Left lung (tissue), 10 donors: ENCODE data around the gene ALG12. TPM values are rescaled to one million over a fixed set of nuclear protein-coding genes. Genes with fewer than 3 reads are reported as not detected.

ENCODE experiments used
- ATAC-seq: fragments of 200-7000 bp; cut with Tn5 transposase; one replicate; pipeline ENCODE4 v1.9.1; 2020; ENCODE audit warnings: moderate library complexity
- DNase-seq, 4 donors: peaks; one replicate each; pipeline ENCODE4 v3.0.0-alpha.2; 2013 to 2020
- H3K27ac ChIP-seq, 2 donors: fragments of 200-600 bp; sonication (generic) in 1 of 2; one replicate each; pipeline versions ENCODE4 v1.5.0 to v1.8.0; 2020 to 2021
- H3K27me3 ChIP-seq, 2 donors: fragments of 200-600 bp; sonication (generic) in 1 of 2; one replicate each; pipeline versions ENCODE4 v1.5.0 to v1.8.0; 2020 to 2021
- H3K36me3 ChIP-seq, 2 donors: fragments of 200-600 bp; sonication (generic) in 1 of 2; one replicate each; pipeline versions ENCODE4 v1.5.0 to v1.8.0; 2020 to 2021
- H3K4me1 ChIP-seq, 2 donors: fragments of 200-600 bp; one replicate each; pipeline ENCODE4 v1.8.0; 2021
- H3K4me3 ChIP-seq, 2 donors: fragments of 200-600 bp; sonication (generic) in 1 of 2; one replicate each; pipeline versions ENCODE4 v1.5.0 to v1.8.0; 2020 to 2021; ENCODE audit warnings: mild to moderate bottlenecking in 1 of 2
- H3K9me3 ChIP-seq, 2 donors: fragments of 200-600 bp; sonication (generic) in 1 of 2; one replicate each; pipeline versions ENCODE4 v1.5.0 to v1.8.0; 2020 to 2021
- CTCF ChIP-seq, 2 donors: fragments of 200-600 bp; sonication (generic) in 1 of 2; IDR thresholded peaks; one replicate each; pipeline versions ENCODE4 v1.5.0 to v1.8.0; 2021; ENCODE audit warnings: antibody characterized with exemption in 2 of 2
- intact Hi-C, 2 donors: fragments of 100-400 bp; cut with DNase I; formaldehyde crosslinking; loops; one replicate each; pipeline versions ENCODE4 v1.11.2 to v1.14.2; 2022
- polyA plus RNA-seq, 6 donors: library from polyadenylated mRNA; unstranded; fragments of 120-200 nt; gene quantifications; one replicate each; pipeline ENCODE4 v1.2.1, GENCODE V29; 2013; ENCODE audit not compliant: insufficient read length in 6 of 6
- total RNA-seq, 2 donors: library from RNA; stranded (reverse); fragmentation: NEBNext Ultra II Directional; extraction: Animal tissue kit (Norgen Biotek cat#: 25700); gene quantifications; one replicate each; pipeline ENCODE4 v1.2.1, GENCODE V29; 2021
- donor health status: DM: no; HTN: yes; CAD: no.
- donor health status: DM: no; HTN: no; CAD: no.

Gene ALG12
- total and polyA plus RNA-seq, 8 donors: 16.4 to 35.2 (median 24.7) TPM

- Histone ChIP-seq H3K4me3 (no peak overlapping the region), H3K36me3 (no peaks in the 10 kb centered on the region), H3K4me1 (peaks cover 0 to 20% of the 10 kb centered on the region in 2 donors), H3K9me3 (no peaks in the 10 kb centered on the region), H3K27me3 (no peaks in the 10 kb centered on the region), H3K27ac (peak overlapping the region in 1 of 2 donors; percentile 45)
- DNase-seq: no peak
- intact Hi-C loops: no loop called here
- no peak for TF ChIP-seq CTCF (IDR thresholded peaks at IDR 0.05)
- no peak for ATAC-seq
Observed at GRCh38 chr22:49944399-49944891, 26.2 kb upstream of the ALG12 start.

GRCh38 chr22:49943771-49944398, 25.6 kb upstream of the ALG12 start:
- Histone ChIP-seq H3K36me3 (no peaks in the 10 kb centered on the region), H3K27me3 (no peaks in the 10 kb centered on the region), H3K27ac (peak overlapping the region in 1 of 2 donors; percentile 45), H3K4me3 (no peak overlapping the region), H3K9me3 (no peaks in the 10 kb centered on the region), H3K4me1 (peaks cover 0 to 26% of the 10 kb centered on the region in 2 donors)
- no peak for TF ChIP-seq CTCF (IDR thresholded peaks at IDR 0.05)
- ATAC-seq: no peak
- intact Hi-C loops: no loop called here
- no peak for DNase-seq

- DNase-seq: no peak
- H3K27ac ChIP-seq: no peak overlapping the region
Observed at GRCh38 chr22:49943405-49943765, 25.1 kb upstream of the ALG12 start.

GRCh38 chr22:49942565-49943404, 24.5 kb upstream of the ALG12 start:
- no peak for TF ChIP-seq CTCF (IDR thresholded peaks at IDR 0.05)
- intact Hi-C loops: no loop called here
- no peak for DNase-seq
- Histone ChIP-seq H3K4me1 (peaks cover 0 to 36% of the 10 kb centered on the region in 2 donors), H3K4me3 (no peak overlapping the region), H3K27me3 (no peaks in the 10 kb centered on the region), H3K36me3 (no peaks in the 10 kb centered on the region), H3K27ac (no peak overlapping the region), H3K9me3 (no peaks in the 10 kb centered on the region)
- no peak for ATAC-seq

More at GRCh38 chr22:49943405-49943765, 25.1 kb upstream of the ALG12 start:
- Histone ChIP-seq H3K27me3 (no peaks in the 10 kb centered on the region), H3K9me3 (no peaks in the 10 kb centered on the region), H3K36me3 (no peaks in the 10 kb centered on the region), H3K4me3 (no peak overlapping the region), H3K4me1 (peaks cover 0 to 31% of the 10 kb centered on the region in 2 donors)
- intact Hi-C loops: no loop called here
- no peak for TF ChIP-seq CTCF (IDR thresholded peaks at IDR 0.05)
- ATAC-seq: no peak
